NCI-H774 (cell line): ENCODE data around the gene ENDOV.

Experiments used
- DNase-seq: peaks from one replicate; lab custom pipeline; 2025; lab: John Stamatoyannopoulos, UW

Gene ENDOV

GRCh38 chr17:80468242-80468641, 53.3 kb downstream of the ENDOV start:
- DNase-seq, result no peak

GRCh38 chr17:80468781-80469493, 54.0 kb downstream of the ENDOV start:
- no peak for DNase-seq

- DNase-seq, result no peak
Observed at GRCh38 chr17:80469667-80470066, 54.7 kb downstream of the ENDOV start.

GRCh38 chr17:80470603-80471002, 55.6 kb downstream of the ENDOV start:
- DNase-seq, result no peak

GRCh38 chr17:80471922-80472321, 57.0 kb downstream of the ENDOV start:
- no peak for DNase-seq

- DNase-seq, result no peak
Observed at GRCh38 chr17:80472996-80473395, 58.0 kb downstream of the ENDOV start.

GRCh38 chr17:80473701-80474100, 58.7 kb downstream of the ENDOV start:
- no peak for DNase-seq

GRCh38 chr17:80474231-80474960, 59.4 kb downstream of the ENDOV start:
- DNase-seq, result no peak

- DNase-seq, result no peak
Observed at GRCh38 chr17:80474961-80475909, 60.3 kb downstream of the ENDOV start.

- peak; percentile 70 for DNase-seq
Observed at GRCh38 chr17:80475910-80476876, 61.2 kb downstream of the ENDOV start, which contains the start of gene NPTX1. Gene NPTX1 (minus strand): TSS chr17:80476607. CDS start chr17:80476446, 161 bp downstream.

- DNase-seq, result peak; percentile 37
Observed at GRCh38 chr17:80476877-80477646, 62.1 kb downstream of the ENDOV start.

- DNase-seq, result peak; percentile 54
Observed at GRCh38 chr17:80477647-80478478, 62.9 kb downstream of the ENDOV start.

GRCh38 chr17:80478487-80479245, 63.7 kb downstream of the ENDOV start:
- DNase-seq, result no peak

GRCh38 chr17:80479246-80479566, 64.2 kb downstream of the ENDOV start:
- no peak for DNase-seq

GRCh38 chr17:80480248-80480647, 65.3 kb downstream of the ENDOV start:
- DNase-seq, result no peak

GRCh38 chr17:80481284-80482057, 66.5 kb downstream of the ENDOV start:
- DNase-seq, result no peak

GRCh38 chr17:80482058-80482318, 67.0 kb downstream of the ENDOV start:
- DNase-seq, result no peak

- DNase-seq, result no peak
Observed at GRCh38 chr17:80482555-80483308, 67.8 kb downstream of the ENDOV start.
